WTC11 (cell line): ENCODE data around the gene ATP6V1G1. TPM values are rescaled to one million over a fixed set of nuclear protein-coding genes. Genes with fewer than 3 reads are reported as not detected.

Experiments used
- ATAC-seq: fragments of 200-7000 bp; cut with Tn5 transposase; 2 replicates; pipeline ENCODE4 v1.10.0; 2021; ENCODE audit warnings: mild to moderate bottlenecking, moderate library complexity
- CTCF ChIA-PET: fragments of 300-600 bp; sonication (Branson Sonifier 250); formaldehyde crosslinking; loops from one replicate; lab custom pipeline; 2021; ENCODE audit warnings: antibody characterized with exemption; lab: Charles Lee
- POLR2A ChIA-PET: fragments of 350-600 bp; sonication (Branson Sonifier 250); formaldehyde crosslinking; loops from one replicate; lab custom pipeline; 2021; ENCODE audit warnings: antibody characterized with exemption; lab: Charles Lee
- DNase-seq: peaks from one replicate; pipeline ENCODE4 v3.0.0; 2021; ENCODE audit warnings: low spot score
- H3K27ac Mint-ChIP-seq: 2 replicates; pipeline ENCODE4 v1.8.0; 2021; ENCODE audit warnings: mixed read lengths
- H3K27me3 Mint-ChIP-seq: 2 replicates; pipeline ENCODE4 v1.8.0; 2021; ENCODE audit warnings: low read depth, mild to moderate bottlenecking, moderate library complexity, mixed read lengths
- H3K36me3 Mint-ChIP-seq: 2 replicates; pipeline ENCODE4 v1.8.0; 2021; ENCODE audit warnings: mixed read lengths
- H3K4me1 Mint-ChIP-seq: 2 replicates; pipeline ENCODE4 v1.8.0; 2022; ENCODE audit warnings: mixed read lengths
- H3K4me3 Mint-ChIP-seq: 2 replicates; pipeline ENCODE4 v1.8.0; 2021; ENCODE audit warnings: mild to moderate bottlenecking, moderate library complexity, mixed read lengths
- H3K9me3 Mint-ChIP-seq: 2 replicates; pipeline ENCODE4 v1.8.0; 2021; ENCODE audit warnings: mixed read lengths
- JAZF1 ChIP-seq: fragments of 250-450 bp; sonication (Bioruptor Pico); IDR thresholded peaks from 2 replicates; pipeline ENCODE4 v1.9.0; 2021; ENCODE audit warnings: moderate library complexity, mild to moderate bottlenecking, inconsistent platforms
- JUN ChIP-seq: sonication (generic); formaldehyde crosslinking; IDR thresholded peaks from 2 replicates; pipeline ENCODE4 v1.8.0; 2023; ENCODE audit warnings: mild to moderate bottlenecking, missing genetic modification reagents
- PRRX2 ChIP-seq: fragments of 250-450 bp; sonication (Bioruptor Pico); IDR thresholded peaks from 2 replicates; pipeline ENCODE4 v1.8.0; 2021; ENCODE audit warnings: mild to moderate bottlenecking
- RELA ChIP-seq: sonication (generic); formaldehyde crosslinking; IDR thresholded peaks from 2 replicates; pipeline ENCODE4 v1.8.1; 2022; ENCODE audit warnings: missing genetic modification reagents, mild to moderate bottlenecking, borderline replicate concordance
- ZNF121 ChIP-seq: sonication (generic); formaldehyde crosslinking; IDR thresholded peaks from 2 replicates; pipeline ENCODE4 v1.8.0; 2023; ENCODE audit warnings: missing genetic modification reagents
- ZNF138 ChIP-seq: sonication (generic); formaldehyde crosslinking; conservative IDR thresholded peaks from 2 replicates; pipeline ENCODE4 v1.8.1; 2022; ENCODE audit warnings: mild to moderate bottlenecking, moderate library complexity, missing genetic modification reagents
- ZNF396 ChIP-seq: fragments of 250-450 bp; sonication (Bioruptor Pico); IDR thresholded peaks from 2 replicates; pipeline ENCODE4 v1.8.0; 2021; ENCODE audit warnings: mild to moderate bottlenecking, moderate library complexity, borderline replicate concordance
- ZNF423 ChIP-seq: fragments of 250-450 bp; sonication (Bioruptor Pico); IDR thresholded peaks from 2 replicates; pipeline ENCODE4 v2.1.2; 2022; ENCODE audit warnings: mild to moderate bottlenecking, moderate library complexity
- total RNA-seq: library from RNA; stranded (reverse); gene quantifications from 3 replicates; pipeline ENCODE4 v1.2.3, GENCODE V29; 2021
- TF ChIP-seq, protein P1 (sequence below): sonication (generic); formaldehyde crosslinking; IDR thresholded peaks from 2 replicates; pipeline ENCODE4 v1.8.0; 2023; ENCODE audit warnings: missing genetic modification reagents
- TF ChIP-seq, protein P2 (sequence below): sonication (generic); formaldehyde crosslinking; IDR thresholded peaks from 2 replicates; pipeline ENCODE4 v1.8.1; 2023; ENCODE audit warnings: mild to moderate bottlenecking, missing genetic modification reagents, borderline replicate concordance
- TF ChIP-seq, protein P3 (sequence below): sonication (generic); formaldehyde crosslinking; IDR thresholded peaks from 2 replicates; pipeline ENCODE4 v1.8.1; 2023; ENCODE audit warnings: mild to moderate bottlenecking, moderate library complexity, missing genetic modification reagents
- TF ChIP-seq, protein P4 (sequence below): sonication (generic); formaldehyde crosslinking; IDR thresholded peaks from 2 replicates; pipeline ENCODE4 v1.8.1; 2023; ENCODE audit warnings: mild to moderate bottlenecking, missing genetic modification reagents, moderate library complexity
- TF ChIP-seq, protein P5 (sequence below): fragments of 200-600 bp; IDR thresholded peaks from 2 replicates; pipeline ENCODE4 v1.8.0; 2022; ENCODE audit warnings: antibody characterized with exemption
- TF ChIP-seq, protein P6 (sequence below): sonication (generic); formaldehyde crosslinking; IDR thresholded peaks from 2 replicates; pipeline ENCODE4 v1.8.1; 2022; ENCODE audit warnings: low read depth, mild to moderate bottlenecking, moderate library complexity, missing genetic modification reagents, borderline replicate concordance
- TF ChIP-seq, protein P7 (sequence below): fragments of 250-450 bp; sonication (Bioruptor Pico); IDR thresholded peaks from 2 replicates; pipeline ENCODE4 v1.9.0; 2021; ENCODE audit warnings: moderate library complexity, mild to moderate bottlenecking, inconsistent platforms, borderline replicate concordance

Gene ATP6V1G1
- total RNA-seq, 1 experiment from 2014 or later, result 108 TPM

DNA sequence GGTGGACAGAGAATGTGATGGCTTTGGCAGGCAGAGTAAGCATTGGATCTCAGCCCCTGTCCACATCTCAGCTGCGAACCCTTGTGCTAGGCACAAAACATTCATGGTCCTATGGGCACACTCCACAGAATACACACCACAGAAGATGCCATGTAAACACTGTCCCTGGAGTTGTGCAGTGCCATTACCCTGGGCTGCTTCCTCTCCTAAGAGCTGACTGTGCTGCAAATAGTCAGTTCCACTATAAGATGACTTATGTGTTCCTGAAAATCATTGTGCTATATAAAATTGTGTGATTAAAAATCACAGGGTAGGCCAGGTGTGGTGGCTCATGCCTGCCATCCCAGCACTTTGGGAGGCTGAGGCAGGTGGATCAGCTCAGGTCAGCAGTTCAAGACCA is 31.9 kb upstream of the ATP6V1G1 start (continued):
- TF ChIP-seq, protein P1, sequence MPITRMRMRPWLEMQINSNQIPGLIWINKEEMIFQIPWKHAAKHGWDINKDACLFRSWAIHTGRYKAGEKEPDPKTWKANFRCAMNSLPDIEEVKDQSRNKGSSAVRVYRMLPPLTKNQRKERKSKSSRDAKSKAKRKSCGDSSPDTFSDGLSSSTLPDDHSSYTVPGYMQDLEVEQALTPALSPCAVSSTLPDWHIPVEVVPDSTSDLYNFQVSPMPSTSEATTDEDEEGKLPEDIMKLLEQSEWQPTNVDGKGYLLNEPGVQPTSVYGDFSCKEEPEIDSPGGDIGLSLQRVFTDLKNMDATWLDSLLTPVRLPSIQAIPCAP, result no peak

DNA sequence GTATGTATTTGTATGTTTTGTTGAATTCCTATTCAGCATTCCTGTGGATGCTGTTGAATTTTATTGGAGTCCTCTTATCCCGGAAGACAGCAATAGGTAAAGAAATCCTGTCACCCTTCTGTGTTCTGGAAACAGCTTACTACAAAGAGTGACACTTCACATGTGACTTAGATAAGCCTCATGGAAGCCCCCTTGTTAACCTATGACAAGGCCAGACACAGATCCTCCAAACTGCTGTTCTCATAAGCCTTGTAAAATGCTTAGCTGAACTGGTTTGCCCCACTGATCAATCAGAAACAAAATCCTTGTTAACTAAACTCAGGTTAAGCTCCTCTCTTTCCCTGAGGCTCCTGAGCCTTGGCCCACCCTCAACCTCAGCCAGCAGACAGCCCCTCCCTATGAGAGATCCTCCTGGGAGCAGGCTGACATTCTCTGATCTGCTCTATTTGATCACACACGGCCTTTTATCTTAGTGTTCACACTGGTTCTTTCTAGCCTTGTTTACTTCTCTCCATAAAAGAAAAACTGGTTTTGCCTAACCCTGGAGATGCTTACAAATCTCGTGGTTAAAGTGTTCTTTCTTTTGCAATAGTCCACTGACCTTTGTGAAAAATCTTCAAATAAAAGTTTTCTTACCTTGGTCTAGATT is 29.4 kb upstream of the ATP6V1G1 start:
- H3K27ac Mint-ChIP-seq, result no peak overlapping the region
- ChIA-PET CTCF (interaction anchor here (1.6 kb wide), 1 partner anchor 20 kb away, joined by 5 read pairs; no protein-coding TSS in a partner anchor), POLR2A (no interaction called here)
- H3K9me3 Mint-ChIP-seq, result peaks cover 8% of the 10 kb centered on the region
- H3K27me3 Mint-ChIP-seq, result no peaks in the 10 kb centered on the region
- no peak for TF ChIP-seq PRRX2
- TF ChIP-seq JAZF1 (CRISPR knock-in tag), result no peak
- TF ChIP-seq, protein P2, sequence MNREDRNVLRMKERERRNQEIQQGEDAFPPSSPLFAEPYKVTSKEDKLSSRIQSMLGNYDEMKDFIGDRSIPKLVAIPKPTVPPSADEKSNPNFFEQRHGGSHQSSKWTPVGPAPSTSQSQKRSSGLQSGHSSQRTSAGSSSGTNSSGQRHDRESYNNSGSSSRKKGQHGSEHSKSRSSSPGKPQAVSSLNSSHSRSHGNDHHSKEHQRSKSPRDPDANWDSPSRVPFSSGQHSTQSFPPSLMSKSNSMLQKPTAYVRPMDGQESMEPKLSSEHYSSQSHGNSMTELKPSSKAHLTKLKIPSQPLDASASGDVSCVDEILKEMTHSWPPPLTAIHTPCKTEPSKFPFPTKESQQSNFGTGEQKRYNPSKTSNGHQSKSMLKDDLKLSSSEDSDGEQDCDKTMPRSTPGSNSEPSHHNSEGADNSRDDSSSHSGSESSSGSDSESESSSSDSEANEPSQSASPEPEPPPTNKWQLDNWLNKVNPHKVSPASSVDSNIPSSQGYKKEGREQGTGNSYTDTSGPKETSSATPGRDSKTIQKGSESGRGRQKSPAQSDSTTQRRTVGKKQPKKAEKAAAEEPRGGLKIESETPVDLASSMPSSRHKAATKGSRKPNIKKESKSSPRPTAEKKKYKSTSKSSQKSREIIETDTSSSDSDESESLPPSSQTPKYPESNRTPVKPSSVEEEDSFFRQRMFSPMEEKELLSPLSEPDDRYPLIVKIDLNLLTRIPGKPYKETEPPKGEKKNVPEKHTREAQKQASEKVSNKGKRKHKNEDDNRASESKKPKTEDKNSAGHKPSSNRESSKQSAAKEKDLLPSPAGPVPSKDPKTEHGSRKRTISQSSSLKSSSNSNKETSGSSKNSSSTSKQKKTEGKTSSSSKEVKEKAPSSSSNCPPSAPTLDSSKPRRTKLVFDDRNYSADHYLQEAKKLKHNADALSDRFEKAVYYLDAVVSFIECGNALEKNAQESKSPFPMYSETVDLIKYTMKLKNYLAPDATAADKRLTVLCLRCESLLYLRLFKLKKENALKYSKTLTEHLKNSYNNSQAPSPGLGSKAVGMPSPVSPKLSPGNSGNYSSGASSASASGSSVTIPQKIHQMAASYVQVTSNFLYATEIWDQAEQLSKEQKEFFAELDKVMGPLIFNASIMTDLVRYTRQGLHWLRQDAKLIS, result no peak
- no peak overlapping the region for H3K4me3 Mint-ChIP-seq
- H3K4me1 Mint-ChIP-seq, result 0 out of 2 replicates have a peak, but pooled peaks cover 3% of the 10 kb centered on the region
- DNase-seq, result no peak
- peaks cover 4% of the 10 kb centered on the region; the same call in 1 of the 2 replicates for H3K36me3 Mint-ChIP-seq
- ATAC-seq, result no peak

DNA sequence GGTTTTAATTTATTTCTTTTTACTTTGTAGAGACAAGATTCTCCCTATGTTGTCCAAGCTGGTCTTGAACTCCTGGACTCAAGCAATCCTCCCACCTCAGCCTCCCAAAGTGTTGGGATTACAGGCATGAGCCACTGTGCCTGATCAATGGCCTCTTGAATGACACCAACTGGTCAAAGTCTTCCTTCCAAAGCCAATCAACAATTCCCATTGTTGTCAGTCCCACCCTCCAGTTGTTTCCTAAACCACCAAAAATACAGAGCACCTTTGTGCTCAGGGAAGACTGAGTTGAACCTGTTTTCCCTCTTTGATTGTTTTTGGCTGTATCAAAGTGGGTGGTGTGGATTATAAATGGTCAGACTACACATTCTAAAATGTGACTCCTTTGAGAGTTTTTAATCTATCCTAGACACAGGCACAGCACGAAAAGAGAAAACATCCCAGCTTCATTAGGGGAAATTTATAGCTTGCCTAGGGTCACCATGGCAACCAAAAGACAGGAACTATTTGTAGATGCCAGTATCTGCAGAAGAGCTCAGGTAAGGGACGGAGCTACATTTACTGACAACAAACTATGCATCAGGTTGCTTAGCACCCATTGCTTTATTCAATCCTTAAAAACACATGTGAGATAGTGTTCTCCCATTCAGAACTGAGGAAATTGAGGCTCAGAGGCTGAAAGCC is 27.6 kb upstream of the ATP6V1G1 start:
- POLR2A ChIA-PET, result no interaction called here
- H3K27me3 Mint-ChIP-seq, result no peaks in the 10 kb centered on the region
- no peak for DNase-seq
- peaks cover 5% of the 10 kb centered on the region; the same call in 1 of the 2 replicates for H3K4me1 Mint-ChIP-seq
- no peak overlapping the region for H3K4me3 Mint-ChIP-seq
- H3K27ac Mint-ChIP-seq, result no peak overlapping the region
- no peak for ATAC-seq
- peaks cover 8% of the 10 kb centered on the region for H3K9me3 Mint-ChIP-seq
- peaks cover 4% of the 10 kb centered on the region; the same call in 1 of the 2 replicates for H3K36me3 Mint-ChIP-seq
- CTCF ChIA-PET, result interaction anchor here (0.7 to 1.2 kb wide), 2 partner anchors 22 to 55 kb away, joined by 3 read pairs; no protein-coding TSS in a partner anchor
- TF ChIP-seq, protein P3, sequence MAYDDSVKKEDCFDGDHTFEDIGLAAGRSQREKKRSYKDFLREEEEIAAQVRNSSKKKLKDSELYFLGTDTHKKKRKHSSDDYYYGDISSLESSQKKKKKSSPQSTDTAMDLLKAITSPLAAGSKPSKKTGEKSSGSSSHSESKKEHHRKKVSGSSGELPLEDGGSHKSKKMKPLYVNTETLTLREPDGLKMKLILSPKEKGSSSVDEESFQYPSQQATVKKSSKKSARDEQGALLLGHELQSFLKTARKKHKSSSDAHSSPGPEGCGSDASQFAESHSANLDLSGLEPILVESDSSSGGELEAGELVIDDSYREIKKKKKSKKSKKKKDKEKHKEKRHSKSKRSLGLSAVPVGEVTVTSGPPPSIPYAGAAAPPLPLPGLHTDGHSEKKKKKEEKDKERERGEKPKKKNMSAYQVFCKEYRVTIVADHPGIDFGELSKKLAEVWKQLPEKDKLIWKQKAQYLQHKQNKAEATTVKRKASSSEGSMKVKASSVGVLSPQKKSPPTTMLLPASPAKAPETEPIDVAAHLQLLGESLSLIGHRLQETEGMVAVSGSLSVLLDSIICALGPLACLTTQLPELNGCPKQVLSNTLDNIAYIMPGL, result no peak
- TF ChIP-seq, protein P4, sequence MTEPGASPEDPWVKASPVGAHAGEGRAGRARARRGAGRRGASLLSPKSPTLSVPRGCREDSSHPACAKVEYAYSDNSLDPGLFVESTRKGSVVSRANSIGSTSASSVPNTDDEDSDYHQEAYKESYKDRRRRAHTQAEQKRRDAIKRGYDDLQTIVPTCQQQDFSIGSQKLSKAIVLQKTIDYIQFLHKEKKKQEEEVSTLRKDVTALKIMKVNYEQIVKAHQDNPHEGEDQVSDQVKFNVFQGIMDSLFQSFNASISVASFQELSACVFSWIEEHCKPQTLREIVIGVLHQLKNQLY (CRISPR knock-in tag), result no peak
- TF ChIP-seq ZNF396, result no peak
- no peak for TF ChIP-seq ZNF423 (CRISPR knock-in tag)
- no peak for TF ChIP-seq ZNF138
- TF ChIP-seq ZNF121 (CRISPR knock-in tag), result no peak
- TF ChIP-seq, protein P5, sequence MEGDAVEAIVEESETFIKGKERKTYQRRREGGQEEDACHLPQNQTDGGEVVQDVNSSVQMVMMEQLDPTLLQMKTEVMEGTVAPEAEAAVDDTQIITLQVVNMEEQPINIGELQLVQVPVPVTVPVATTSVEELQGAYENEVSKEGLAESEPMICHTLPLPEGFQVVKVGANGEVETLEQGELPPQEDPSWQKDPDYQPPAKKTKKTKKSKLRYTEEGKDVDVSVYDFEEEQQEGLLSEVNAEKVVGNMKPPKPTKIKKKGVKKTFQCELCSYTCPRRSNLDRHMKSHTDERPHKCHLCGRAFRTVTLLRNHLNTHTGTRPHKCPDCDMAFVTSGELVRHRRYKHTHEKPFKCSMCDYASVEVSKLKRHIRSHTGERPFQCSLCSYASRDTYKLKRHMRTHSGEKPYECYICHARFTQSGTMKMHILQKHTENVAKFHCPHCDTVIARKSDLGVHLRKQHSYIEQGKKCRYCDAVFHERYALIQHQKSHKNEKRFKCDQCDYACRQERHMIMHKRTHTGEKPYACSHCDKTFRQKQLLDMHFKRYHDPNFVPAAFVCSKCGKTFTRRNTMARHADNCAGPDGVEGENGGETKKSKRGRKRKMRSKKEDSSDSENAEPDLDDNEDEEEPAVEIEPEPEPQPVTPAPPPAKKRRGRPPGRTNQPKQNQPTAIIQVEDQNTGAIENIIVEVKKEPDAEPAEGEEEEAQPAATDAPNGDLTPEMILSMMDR, result no peak
- TF ChIP-seq, protein P6, sequence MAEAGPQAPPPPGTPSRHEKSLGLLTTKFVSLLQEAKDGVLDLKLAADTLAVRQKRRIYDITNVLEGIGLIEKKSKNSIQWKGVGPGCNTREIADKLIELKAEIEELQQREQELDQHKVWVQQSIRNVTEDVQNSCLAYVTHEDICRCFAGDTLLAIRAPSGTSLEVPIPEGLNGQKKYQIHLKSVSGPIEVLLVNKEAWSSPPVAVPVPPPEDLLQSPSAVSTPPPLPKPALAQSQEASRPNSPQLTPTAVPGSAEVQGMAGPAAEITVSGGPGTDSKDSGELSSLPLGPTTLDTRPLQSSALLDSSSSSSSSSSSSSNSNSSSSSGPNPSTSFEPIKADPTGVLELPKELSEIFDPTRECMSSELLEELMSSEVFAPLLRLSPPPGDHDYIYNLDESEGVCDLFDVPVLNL (CRISPR knock-in tag), result no peak
- TF ChIP-seq, protein P7, sequence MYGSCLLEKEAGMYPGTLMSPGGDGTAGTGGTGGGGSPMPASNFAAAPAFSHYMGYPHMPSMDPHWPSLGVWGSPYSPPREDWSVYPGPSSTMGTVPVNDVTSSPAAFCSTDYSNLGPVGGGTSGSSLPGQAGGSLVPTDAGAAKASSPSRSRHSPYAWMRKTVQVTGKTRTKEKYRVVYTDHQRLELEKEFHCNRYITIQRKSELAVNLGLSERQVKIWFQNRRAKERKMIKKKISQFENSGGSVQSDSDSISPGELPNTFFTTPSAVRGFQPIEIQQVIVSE (CRISPR knock-in tag), result no peak
- TF ChIP-seq JUN, result no peak
- TF ChIP-seq RELA, result no peak
